Measurements from ENCODE around the gene CHRDL2. TPM values are rescaled to one million over a fixed set of nuclear protein-coding genes. Genes with fewer than 3 reads are reported as not detected.
"Not testable (repeated sequence)": the region's sequence is repeated elsewhere in the genome, so short reads cannot be mapped to it uniquely, and the experiment has no call there.

Gene CHRDL2
- total RNA-seq, 2 experiments from 2014 or later: not detected

GRCh38 chr11:74766905-74767304 is 35.7 kb upstream of the CHRDL2 start:
- Mint-ChIP-seq H3K36me3 (peaks cover 27% of the 10 kb centered on the region), H3K27me3 (no peaks in the 10 kb centered on the region), H3K27ac (no peak overlapping the region), H3K4me1 (peaks cover 45% of the 10 kb centered on the region), H3K4me3 (no peak overlapping the region), H3K9me3 (ENCODE audit: low read depth) (peaks cover 2% of the 10 kb centered on the region)
- CTCF ChIA-PET: no interaction called here
- no peak for DNase-seq
- no peak for ATAC-seq

- Mint-ChIP-seq H3K27me3 (no peaks in the 10 kb centered on the region), H3K9me3 (ENCODE audit: low read depth) (peaks cover 4% of the 10 kb centered on the region), H3K4me3 (no peak overlapping the region), H3K4me1 (peaks cover 18% of the 10 kb centered on the region), H3K36me3 (peaks cover 11% of the 10 kb centered on the region), H3K27ac (no peak overlapping the region)
- ATAC-seq (no peak), DNase-seq (no peak)
- CTCF ChIA-PET: interaction anchor here (1.8 kb wide), 1 partner anchor 17 kb away, joined by 5 read pairs; no protein-coding TSS in a partner anchor
Observed at GRCh38 chr11:74756571-74756970, 25.3 kb upstream of the CHRDL2 start.

GRCh38 chr11:74755395-74755995 is 24.3 kb upstream of the CHRDL2 start:
- Mint-ChIP-seq H3K4me1 (peaks cover 24% of the 10 kb centered on the region), H3K36me3 (peaks cover 15% of the 10 kb centered on the region), H3K27me3 (no peaks in the 10 kb centered on the region), H3K27ac (no peak overlapping the region), H3K4me3 (no peak overlapping the region), H3K9me3 (ENCODE audit: low read depth) (peaks cover 4% of the 10 kb centered on the region)
- DNase-seq (no peak), ATAC-seq (no peak)
- CTCF ChIA-PET: interaction anchor here (1.1 to 1.8 kb wide), 2 partner anchors 16 to 26 kb away, joined by 3 to 5 read pairs; no protein-coding TSS in a partner anchor

- Mint-ChIP-seq H3K4me3 (no peak overlapping the region), H3K36me3 (peaks cover 15% of the 10 kb centered on the region), H3K9me3 (ENCODE audit: low read depth) (peaks cover 4% of the 10 kb centered on the region), H3K4me1 (peaks cover 30% of the 10 kb centered on the region), H3K27me3 (no peaks in the 10 kb centered on the region), H3K27ac (no peak overlapping the region)
- ATAC-seq: no peak
- CTCF ChIA-PET: interaction anchor here (0.7 to 1.1 kb wide), 2 partner anchors 15 to 27 kb away, joined by 3 read pairs; no protein-coding TSS in a partner anchor
- DNase-seq: no peak
Observed at GRCh38 chr11:74754507-74755252, 23.5 kb upstream of the CHRDL2 start.

- H3K4me1 Mint-ChIP-seq: peaks cover 44% of the 10 kb centered on the region
- ATAC-seq (no peak), DNase-seq (no peak)
- CTCF ChIA-PET: interaction anchor here (0.9 kb wide), 1 partner anchor 27 kb away, joined by 3 read pairs; no protein-coding TSS in a partner anchor
- H3K36me3 Mint-ChIP-seq: peaks cover 11% of the 10 kb centered on the region
- H3K27ac Mint-ChIP-seq: no peak overlapping the region
- H3K9me3 Mint-ChIP-seq (ENCODE audit: low read depth): peaks cover under 1% of the 10 kb centered on the region
- H3K4me3 Mint-ChIP-seq: peak overlapping the region; percentile 4
- no peaks in the 10 kb centered on the region for H3K27me3 Mint-ChIP-seq
Observed at GRCh38 chr11:74751303-74751702, 20.1 kb upstream of the CHRDL2 start.

GRCh38 chr11:74750598-74750997 is 19.4 kb upstream of the CHRDL2 start:
- not testable (repeated sequence) for ATAC-seq; H3K4me3 Mint-ChIP-seq; H3K27me3 Mint-ChIP-seq; H3K36me3 Mint-ChIP-seq; H3K9me3 Mint-ChIP-seq (ENCODE audit: low read depth); H3K27ac Mint-ChIP-seq; DNase-seq
- CTCF ChIA-PET: interaction anchor here (0.9 to 1.7 kb wide), 4 partner anchors 9 to 48 kb away, joined by 3 to 6 read pairs (median 4); no protein-coding TSS in a partner anchor
- peaks cover 43% of the 10 kb centered on the region for H3K4me1 Mint-ChIP-seq

GRCh38 chr11:74749965-74750296 is 18.7 kb upstream of the CHRDL2 start:
- peak; percentile 23 for DNase-seq

GRCh38 chr11:74749127-74749964 is 18.1 kb upstream of the CHRDL2 start:
- Mint-ChIP-seq H3K4me1 (peaks cover 32% of the 10 kb centered on the region), H3K4me3 (peak overlapping the region; percentile 82), H3K36me3 (peaks cover 7% of the 10 kb centered on the region), H3K9me3 (ENCODE audit: low read depth) (no peaks in the 10 kb centered on the region), H3K27ac (peak overlapping the region; percentile 81), H3K27me3 (no peaks in the 10 kb centered on the region)
- peak; percentile 79 for ATAC-seq
- CTCF ChIA-PET: interaction anchor here (0.7 to 1.7 kb wide), 5 partner anchors 8 to 47 kb away, joined by 3 to 6 read pairs (median 3); no protein-coding TSS in a partner anchor
- DNase-seq: peak; percentile 60

More at GRCh38 chr11:74749965-74750296, 18.7 kb upstream of the CHRDL2 start:
- H3K27ac Mint-ChIP-seq: peak overlapping the region; percentile 81
- H3K36me3 Mint-ChIP-seq: peaks cover 7% of the 10 kb centered on the region
- H3K4me1 Mint-ChIP-seq: peaks cover 37% of the 10 kb centered on the region
- CTCF ChIA-PET: interaction anchor here (0.7 to 1.7 kb wide), 5 partner anchors 8 to 47 kb away, joined by 3 to 6 read pairs (median 3); no protein-coding TSS in a partner anchor
- no peaks in the 10 kb centered on the region for H3K9me3 Mint-ChIP-seq (ENCODE audit: low read depth)
- no peaks in the 10 kb centered on the region for H3K27me3 Mint-ChIP-seq
- H3K4me3 Mint-ChIP-seq: peak overlapping the region; percentile 82
- ATAC-seq: no peak

- ATAC-seq: peak; percentile 97
- peaks cover 26% of the 10 kb centered on the region for H3K4me1 Mint-ChIP-seq
Observed at GRCh38 chr11:74748211-74749126, 17.2 kb upstream of the CHRDL2 start, which contains the start of gene RNF169. RNF169 (plus strand) TSS chr11:74748849; CDS start chr11:74748881, 32 bp downstream.

GRCh38 chr11:74746868-74747267 is 15.6 kb upstream of the CHRDL2 start:
- Mint-ChIP-seq H3K27me3 (peaks cover 3% of the 10 kb centered on the region), H3K4me3 (no peak overlapping the region), H3K4me1 (peaks cover 25% of the 10 kb centered on the region), H3K27ac (peak overlapping the region; percentile 25), H3K9me3 (ENCODE audit: low read depth) (no peaks in the 10 kb centered on the region), H3K36me3 (peaks cover 5% of the 10 kb centered on the region)
- CTCF ChIA-PET: no interaction called here
- DNase-seq (no peak), ATAC-seq (no peak)

More at GRCh38 chr11:74748211-74749126, 17.2 kb upstream of the CHRDL2 start, which contains the start of gene RNF169:
- Mint-ChIP-seq H3K9me3 (ENCODE audit: low read depth) (no peaks in the 10 kb centered on the region), H3K27me3 (peaks cover 3% of the 10 kb centered on the region), H3K36me3 (peaks cover 7% of the 10 kb centered on the region), H3K4me3 (peak within 1 kb of the TSS; percentile 82), H3K27ac (peak within 1 kb of the TSS; percentile 81)
- peak; percentile 96 for DNase-seq
- CTCF ChIA-PET: interaction anchor here (1.0 to 1.6 kb wide), 3 partner anchors 8 to 500 kb away, joined by 3 to 12 read pairs (median 4); no protein-coding TSS in a partner anchor

GRCh38 chr11:74744277-74744676 is 13.1 kb upstream of the CHRDL2 start:
- H3K36me3 Mint-ChIP-seq: no peaks in the 10 kb centered on the region
- DNase-seq (peak; percentile 32), ATAC-seq (no peak)
- CTCF ChIA-PET: interaction anchor here (1.1 kb wide), 1 partner anchor 42 kb away, joined by 6 read pairs; no protein-coding TSS in a partner anchor
- peaks cover 4% of the 10 kb centered on the region for H3K27me3 Mint-ChIP-seq
- no peak overlapping the region for H3K4me3 Mint-ChIP-seq
- no peak overlapping the region for H3K27ac Mint-ChIP-seq
- no peaks in the 10 kb centered on the region for H3K9me3 Mint-ChIP-seq (ENCODE audit: low read depth)
- peaks cover 15% of the 10 kb centered on the region for H3K4me1 Mint-ChIP-seq

GRCh38 chr11:74743640-74744039 is 12.4 kb upstream of the CHRDL2 start:
- Mint-ChIP-seq H3K36me3 (no peaks in the 10 kb centered on the region), H3K4me1 (peaks cover 17% of the 10 kb centered on the region), H3K4me3 (no peak overlapping the region), H3K27ac (no peak overlapping the region), H3K27me3 (peaks cover 10% of the 10 kb centered on the region), H3K9me3 (ENCODE audit: low read depth) (no peaks in the 10 kb centered on the region)
- DNase-seq: peak; percentile 29
- CTCF ChIA-PET: interaction anchor here (1.1 kb wide), 1 partner anchor 42 kb away, joined by 6 read pairs; no protein-coding TSS in a partner anchor
- ATAC-seq: no peak
